OCI-LY3 (cell line): Measurements from ENCODE around the gene ABCC3.

Experiments
- H2AFZ ChIP-seq: fragments of 200-600, 300-600 bp; shearing (Covaris generic); 2 replicates; pipeline ENCODE4 v1.6.0; 2014; ENCODE audit warnings: antibody characterized with exemption, low read depth, low read length
- H3K27ac ChIP-seq: fragments of 200-600, 300-600 bp; sonication (generic); 2 replicates; pipeline ENCODE4 v1.5.1; 2014; ENCODE audit warnings: mild to moderate bottlenecking, low read length, moderate library complexity, mixed read lengths
- H3K27me3 ChIP-seq: fragments of 200-600, 300-600 bp; sonication (generic); 2 replicates; pipeline ENCODE4 v1.6.1; 2014; ENCODE audit warnings: low read depth, low read length, mixed read lengths
- H3K36me3 ChIP-seq: fragments of 200-600, 300-600 bp; sonication (generic); replicated peaks from 2 replicates; pipeline ENCODE3; 2014; ENCODE audit warnings: low read depth, low read length, mixed read lengths
- H3K4me1 ChIP-seq: fragments of 300-600, 200-600 bp; sonication (generic); 2 replicates; pipeline ENCODE4 v1.6.1; 2014; ENCODE audit warnings: low read length, mixed read lengths
- H3K4me2 ChIP-seq: fragments of 200-600, 300-600 bp; sonication (generic); 2 replicates; pipeline ENCODE4 v1.6.1; 2014; ENCODE audit warnings: low read length, mixed read lengths
- H3K4me3 ChIP-seq: fragments of 300-600, 200-600 bp; sonication (generic); 2 replicates; pipeline ENCODE4 v1.5.1; 2014; ENCODE audit warnings: antibody characterized with exemption, mild to moderate bottlenecking, low read length, moderate library complexity
- H3K79me2 ChIP-seq: fragments of 300-600, 200-600 bp; shearing (Covaris generic); 2 replicates; pipeline ENCODE4 v1.6.1; 2014; ENCODE audit warnings: mild to moderate bottlenecking, low read length, mixed read lengths
- H3K9ac ChIP-seq: fragments of 300-600, 200-600 bp; shearing (Covaris generic); 2 replicates; pipeline ENCODE4 v1.6.0; 2014; ENCODE audit warnings: mild to moderate bottlenecking, low read length, moderate library complexity
- H3K9me3 ChIP-seq: fragments of 200-600, 300-600 bp; shearing (Covaris generic); 2 replicates; pipeline ENCODE4 v1.6.1; 2014; ENCODE audit warnings: low read length, mixed read lengths; ENCODE audit not compliant: insufficient read depth
- H4K20me1 ChIP-seq: fragments of 200-600, 300-600 bp; sonication (generic); 2 replicates; pipeline ENCODE4 v1.6.1; 2016; ENCODE audit warnings: low read length, mixed read lengths; ENCODE audit not compliant: insufficient read depth
- CTCF ChIP-seq: fragments of 200-600, 300-600 bp; sonication (generic); IDR thresholded peaks from 2 replicates; pipeline ENCODE4 v1.5.1; 2014; ENCODE audit warnings: antibody characterized with exemption, low read length, low read depth
- EZH2phosphoT487 ChIP-seq: fragments of 200-600 bp; shearing (Covaris generic); IDR thresholded peaks from 2 replicates; pipeline ENCODE4 v1.6.1; 2018; ENCODE audit warnings: antibody characterized with exemption, mixed run types, low read depth

ABCC3 gene

DNA sequence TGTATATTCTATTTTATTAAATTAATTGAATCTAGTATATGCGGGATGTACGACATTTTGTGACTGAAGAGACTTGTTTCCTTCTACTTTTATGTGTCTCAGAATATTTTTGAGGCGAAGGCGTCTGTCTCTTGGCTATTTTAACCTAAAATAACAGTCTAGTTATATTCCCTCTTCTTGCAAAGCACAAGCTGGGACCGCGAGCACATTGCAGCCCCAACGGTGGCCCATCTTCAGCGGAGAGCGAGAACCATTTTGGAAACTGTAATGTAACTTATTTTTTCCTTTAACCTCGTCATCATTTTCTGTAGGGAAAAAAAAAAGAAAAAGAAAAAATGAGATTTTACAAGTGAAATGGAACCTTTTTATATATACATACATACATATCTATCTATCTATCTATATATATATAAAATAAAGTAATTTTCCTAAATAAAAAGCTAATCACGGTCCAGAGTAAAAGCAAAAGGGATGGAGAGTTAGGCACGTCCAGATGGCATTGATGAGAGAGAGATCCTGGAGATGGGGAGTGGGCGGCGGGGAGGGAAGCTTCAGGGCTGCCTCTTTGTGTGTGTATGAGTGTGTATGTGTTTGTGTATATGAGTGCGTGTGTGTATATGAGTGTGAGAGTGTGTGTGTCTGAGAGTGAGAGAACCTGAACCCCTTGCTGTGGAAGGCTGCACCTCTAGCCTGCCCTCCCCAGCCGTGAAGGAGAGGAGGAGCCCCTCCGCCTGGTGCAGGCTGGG, 7.5 kb upstream of the ABCC3 start:
- TF ChIP-seq EZH2phosphoT487 (no peak), CTCF (no peak)
- Histone ChIP-seq H3K9ac (no peak overlapping the region), H3K4me2 (no peak overlapping the region), H2AFZ (no peak overlapping the region), H3K4me1 (peaks cover 4% of the 10 kb centered on the region; the same call in 1 of the 2 replicates), H3K4me3 (no peak overlapping the region), H3K9me3 (no peaks in the 10 kb centered on the region), H3K27me3 (peaks cover 29% of the 10 kb centered on the region), H3K79me2 (no peaks in the 10 kb centered on the region), H4K20me1 (no peaks in the 10 kb centered on the region), H3K27ac (no peak overlapping the region), H3K36me3 (no peaks in the 10 kb centered on the region)

DNA sequence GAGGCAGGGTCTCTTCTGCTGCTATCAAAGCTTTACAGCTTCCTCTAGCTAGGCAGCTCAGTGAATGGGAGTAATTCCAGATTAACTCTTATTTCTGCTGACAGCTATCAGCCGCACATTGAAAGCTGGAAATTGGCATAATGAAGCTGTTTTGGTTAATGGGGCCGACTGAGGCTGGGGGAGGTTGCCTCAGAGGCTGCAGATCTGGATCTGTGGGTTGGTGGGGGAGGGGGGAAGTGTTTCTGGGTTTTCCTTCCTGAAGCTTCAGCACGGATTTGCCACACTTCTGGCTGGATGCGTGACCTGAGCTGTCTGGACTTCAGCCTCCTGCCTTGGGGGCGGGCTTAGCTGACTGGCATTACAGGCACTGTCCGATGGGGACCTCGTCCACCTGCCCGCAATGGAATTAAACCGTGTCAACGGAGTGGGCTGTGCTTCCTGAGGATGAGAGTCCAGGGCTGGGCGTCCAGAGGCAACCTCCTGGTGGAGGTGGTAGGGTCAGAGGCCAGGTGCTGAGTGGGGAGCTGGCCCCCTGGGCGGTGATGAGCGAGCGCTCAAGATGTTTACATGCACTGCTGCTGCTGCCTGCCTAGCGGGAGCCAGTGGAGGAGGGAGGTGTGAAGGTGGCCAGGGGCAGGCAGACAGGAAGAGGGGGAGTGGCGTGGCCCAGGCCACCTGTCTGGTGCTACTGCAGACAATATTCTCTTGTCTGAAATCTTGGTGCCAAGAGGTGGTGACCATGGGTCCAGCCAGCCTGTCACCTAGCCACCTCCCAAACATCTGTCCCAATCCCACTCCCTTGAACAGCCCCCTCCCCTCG, 6.7 kb upstream of the ABCC3 start:
- TF ChIP-seq EZH2phosphoT487 = no peak
- no peak for TF ChIP-seq CTCF
- Histone ChIP-seq H3K27ac (no peak overlapping the region), H3K79me2 (no peaks in the 10 kb centered on the region), H3K4me1 (peaks cover 10% of the 10 kb centered on the region), H3K27me3 (peaks cover 29% of the 10 kb centered on the region), H3K4me2 (peak overlapping the region; percentile 30), H3K9ac (no peak overlapping the region), H3K4me3 (no peak overlapping the region), H3K36me3 (no peaks in the 10 kb centered on the region), H4K20me1 (no peaks in the 10 kb centered on the region), H3K9me3 (no peaks in the 10 kb centered on the region), H2AFZ (no peak overlapping the region)

- no peaks in the 10 kb centered on the region for H3K9me3 ChIP-seq
- peaks cover 34% of the 10 kb centered on the region for H3K27me3 ChIP-seq
- no peaks in the 10 kb centered on the region for H4K20me1 ChIP-seq
- no peak overlapping the region for H2AFZ ChIP-seq
- H3K79me2 ChIP-seq = no peaks in the 10 kb centered on the region
- TF ChIP-seq EZH2phosphoT487 (no peak), CTCF (no peak)
- no peak overlapping the region for H3K27ac ChIP-seq
- H3K4me1 ChIP-seq = peaks cover 16% of the 10 kb centered on the region
- no peak overlapping the region for H3K4me3 ChIP-seq
- no peak overlapping the region for H3K9ac ChIP-seq
- no peak overlapping the region for H3K4me2 ChIP-seq
- H3K36me3 ChIP-seq = no peaks in the 10 kb centered on the region
Observed at GRCh38 chr17:50629902-50630301, 4.8 kb upstream of the ABCC3 start.

GRCh38 chr17:50630524-50631194, 4.0 kb upstream of the ABCC3 start:
- H3K27ac ChIP-seq = no peak overlapping the region
- no peak overlapping the region for H2AFZ ChIP-seq
- no peak overlapping the region for H3K4me3 ChIP-seq
- H3K9ac ChIP-seq = no peak overlapping the region
- no peaks in the 10 kb centered on the region for H3K79me2 ChIP-seq
- H4K20me1 ChIP-seq = no peaks in the 10 kb centered on the region
- no peak overlapping the region for H3K4me2 ChIP-seq
- peaks cover 16% of the 10 kb centered on the region for H3K4me1 ChIP-seq
- no peaks in the 10 kb centered on the region for H3K36me3 ChIP-seq
- H3K9me3 ChIP-seq = no peaks in the 10 kb centered on the region
- TF ChIP-seq CTCF (peak; percentile 89), EZH2phosphoT487 (no peak)
- H3K27me3 ChIP-seq = peaks cover 34% of the 10 kb centered on the region
